GM18951 (cell line): ENCODE results near the gene RRP7A.
"Not testable (repeated sequence)": the region's sequence is repeated elsewhere in the genome, so short reads cannot be mapped to it uniquely, and the experiment has no call there.

Source experiments
- POLR2A ChIP-seq: IDR thresholded peaks from 4 replicates; pipeline ENCODE4 v1.6.1; 2011; ENCODE audit warnings: mild to moderate bottlenecking; ENCODE audit not compliant: insufficient read length, insufficient read depth; ENCODE audit errors: extremely low read depth
- in situ Hi-C: fragments of 300-500 bp; cut with MboI; formaldehyde crosslinking; loops from one replicate; pipeline ENCODE4 v1.12.0; 2022; ENCODE audit warnings: low sequenced_read_pairs, mixed read lengths, inconsistent platforms; ENCODE audit not compliant: unreplicated experiment

RRP7A gene

GRCh38 chr22:42490243-42490832 is 29.3 kb downstream of the RRP7A start:
- in situ Hi-C loops = no loop called here
- TF ChIP-seq POLR2A = no peak

DNA sequence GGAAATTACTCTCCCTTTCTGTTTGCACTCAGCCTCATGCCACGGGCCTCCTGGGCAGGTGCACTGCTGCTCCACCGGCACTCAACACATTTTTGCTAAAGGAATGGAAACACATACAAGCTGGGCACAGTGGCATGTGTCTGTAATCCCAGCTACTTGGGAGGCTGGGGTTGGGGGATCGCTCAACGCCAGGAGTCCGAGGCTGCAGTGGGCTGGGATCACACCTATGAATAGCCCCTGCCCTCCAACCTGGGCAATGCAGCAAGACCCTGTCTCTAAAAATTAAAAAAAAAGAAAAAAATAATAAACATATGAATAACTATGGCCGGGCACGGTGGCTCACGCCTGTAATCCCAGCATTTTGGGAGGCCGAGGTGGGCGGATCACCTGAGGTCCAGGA is 30.6 kb downstream of the RRP7A start:
- no peak for TF ChIP-seq POLR2A
- in situ Hi-C loops = no loop called here

GRCh38 chr22:42484506-42484905 is 35.1 kb downstream of the RRP7A start:
- in situ Hi-C loops = no loop called here

GRCh38 chr22:42483610-42484223 is 35.9 kb downstream of the RRP7A start:
- in situ Hi-C loops = not testable (repeated sequence)

More at GRCh38 chr22:42484506-42484905, 35.1 kb downstream of the RRP7A start:
- TF ChIP-seq POLR2A = no peak

- no peak for TF ChIP-seq POLR2A
- in situ Hi-C loops = no loop called here
These were observed 44.5 kb downstream of the RRP7A start for GRCh38 chr22:42475122-42475521.

DNA sequence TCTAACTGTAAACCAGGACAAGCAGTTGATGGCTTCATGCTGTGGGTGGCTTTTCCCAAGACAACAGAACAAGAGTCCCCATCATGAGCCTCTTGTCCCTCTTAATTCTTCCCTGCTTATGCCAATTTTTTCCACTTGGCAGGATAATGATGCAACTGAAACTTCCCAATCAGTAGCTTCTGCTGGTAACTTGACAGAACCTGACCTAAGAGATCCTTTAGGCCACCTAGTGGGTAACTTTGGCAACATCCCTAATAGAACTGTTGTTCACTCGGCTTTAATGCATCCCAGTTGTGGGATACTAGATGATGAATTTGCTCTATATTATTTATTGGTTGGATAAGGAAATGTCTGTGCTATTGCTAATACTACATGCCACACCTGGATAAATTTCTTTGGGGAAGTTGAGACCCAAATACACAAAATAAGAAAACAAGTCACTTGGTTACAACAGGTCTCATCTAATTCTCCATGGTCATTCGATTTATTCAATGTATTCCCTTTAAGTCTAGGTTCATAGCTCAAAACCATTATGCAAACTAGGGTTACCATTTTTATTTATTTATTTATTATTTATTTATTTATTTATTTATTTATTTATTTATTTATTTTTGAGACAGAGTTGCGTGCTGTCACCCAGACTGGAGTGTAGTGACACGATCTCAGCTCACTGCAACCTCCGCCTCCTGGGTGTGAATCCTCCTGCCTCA is 46.0 kb downstream of the RRP7A start:
- in situ Hi-C loops = no loop called here
- no peak for TF ChIP-seq POLR2A

DNA sequence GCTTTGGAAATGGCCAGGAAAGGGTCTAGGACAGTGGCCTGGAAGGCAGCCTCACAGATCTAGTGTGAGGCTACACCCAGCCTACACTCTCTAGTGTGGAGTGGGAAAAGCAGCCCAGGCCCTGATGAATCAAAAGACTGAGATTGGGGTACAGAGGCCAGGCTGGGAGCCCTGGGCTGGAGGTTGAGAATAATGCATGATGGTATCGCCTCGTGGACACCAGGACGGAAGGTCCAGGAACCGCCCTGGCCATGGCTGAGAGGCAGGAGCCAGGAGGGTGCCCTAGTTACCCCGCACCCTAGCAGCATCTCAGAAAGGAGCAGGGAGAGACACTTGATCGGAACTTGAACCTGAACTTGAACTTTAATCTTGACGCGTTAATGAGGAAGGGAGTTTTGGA is 46.9 kb downstream of the RRP7A start:
- no peak for TF ChIP-seq POLR2A
- in situ Hi-C loops = no loop called here

DNA sequence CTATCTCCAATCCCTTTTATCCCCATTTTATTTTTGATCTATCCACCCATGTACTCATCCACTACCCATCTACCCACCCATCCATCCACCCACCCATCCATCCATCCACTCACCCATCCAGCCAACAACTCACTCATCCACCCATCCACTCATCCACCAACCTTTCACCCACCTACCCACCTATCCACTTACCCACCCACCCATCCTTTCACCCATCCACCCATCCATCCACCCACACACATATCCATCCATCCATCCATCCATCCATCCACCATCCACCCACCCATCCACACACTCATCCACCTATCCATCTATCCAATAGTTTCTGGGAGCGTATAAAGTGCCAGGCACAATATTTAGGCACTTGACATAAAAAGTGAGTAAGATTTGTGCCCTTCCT is 48.2 kb downstream of the RRP7A start:
- in situ Hi-C loops = no loop called here
- no peak for TF ChIP-seq POLR2A

DNA sequence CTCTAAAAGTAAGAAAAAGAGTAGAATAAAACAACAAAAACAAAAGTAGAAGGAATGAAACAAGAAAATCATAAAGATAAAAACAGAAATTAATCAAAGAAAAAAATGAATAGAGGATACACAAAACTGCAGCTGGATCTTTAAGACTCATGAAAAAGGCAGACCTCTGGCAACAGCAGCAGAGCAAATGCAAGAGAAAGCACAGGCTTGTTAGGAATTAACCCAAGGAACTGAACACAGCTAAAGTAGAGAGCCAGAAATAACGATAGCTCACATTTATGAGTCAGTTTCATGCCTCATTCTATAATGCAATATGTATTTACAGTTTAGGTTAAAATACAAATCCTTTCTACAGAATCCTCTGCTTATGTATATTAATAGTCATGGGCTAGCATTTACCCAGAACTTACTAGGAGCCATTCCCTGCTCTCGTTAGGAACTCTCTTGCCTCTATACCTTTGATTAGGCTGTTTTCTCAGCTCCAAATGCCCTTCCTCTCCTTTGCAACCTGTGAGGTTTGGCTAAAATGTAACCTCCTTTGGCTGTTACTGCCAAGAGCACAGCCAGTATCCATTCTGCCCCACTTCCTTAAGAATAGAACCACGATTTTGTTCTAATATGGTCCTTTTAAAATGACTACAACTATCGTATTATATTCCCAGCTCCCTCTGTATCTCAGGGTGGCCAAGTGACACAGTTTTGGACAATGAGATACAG is 49.1 kb downstream of the RRP7A start:
- no peak for TF ChIP-seq POLR2A
- in situ Hi-C loops = no loop called here

DNA sequence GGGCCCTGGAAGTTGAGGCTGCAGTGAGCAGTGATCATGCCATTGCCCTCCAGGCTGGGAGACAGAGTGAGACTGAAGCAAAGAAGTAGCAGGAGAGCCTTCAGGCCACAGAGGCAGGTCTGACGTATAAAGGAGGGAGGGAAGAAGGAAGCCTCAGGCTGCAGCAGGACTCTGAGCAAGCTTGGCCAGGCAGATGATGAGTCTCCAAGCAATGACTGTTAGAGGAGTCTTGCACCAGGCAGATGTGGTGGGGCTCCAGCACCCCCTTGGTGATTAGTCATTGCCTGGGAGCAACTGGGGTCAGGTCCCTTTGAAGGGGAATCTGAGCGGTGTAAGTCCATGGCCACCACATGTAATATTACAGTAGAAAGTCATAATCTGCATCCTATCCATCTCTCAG is 50.8 kb downstream of the RRP7A start:
- in situ Hi-C loops = no loop called here

GRCh38 chr22:42462016-42462415 is 57.6 kb downstream of the RRP7A start:
- in situ Hi-C loops = no loop called here
- TF ChIP-seq POLR2A = no peak

More for the DNA sequence above, 50.8 kb downstream of the RRP7A start:
- no peak for TF ChIP-seq POLR2A

DNA sequence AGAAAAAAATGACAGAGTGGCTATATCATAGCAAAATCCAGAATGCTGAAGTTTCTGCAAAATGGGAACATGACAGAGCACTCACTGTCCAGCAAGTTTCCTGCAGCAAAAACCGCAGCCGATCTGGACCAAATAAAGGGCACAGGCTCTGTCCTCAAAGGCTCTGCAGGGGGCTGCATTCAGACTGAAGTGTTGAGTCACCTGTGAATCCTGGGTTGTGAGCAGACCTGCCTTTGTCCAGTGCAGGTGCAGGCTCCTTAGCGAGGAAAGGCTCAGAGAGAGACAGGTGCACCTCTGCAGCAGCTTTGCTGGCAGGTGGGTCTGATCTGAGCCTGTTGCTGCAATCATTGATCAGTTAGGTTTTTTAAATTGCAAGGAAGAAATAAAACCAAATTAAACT is 58.1 kb downstream of the RRP7A start:
- in situ Hi-C loops = no loop called here
- TF ChIP-seq POLR2A = no peak
